GM23338 (cell line): Measurements from ENCODE around the gene PRKD3. TPM values are rescaled to one million over a fixed set of nuclear protein-coding genes. Genes with fewer than 3 reads are reported as not detected.

Source experiments
- ATAC-seq: fragments of 200-7000 bp; cut with Tn5 transposase; 3 replicates; pipeline ENCODE4 v1.9.1; 2020
- DNase-seq: peaks from one replicate; pipeline ENCODE4 v3.0.0-alpha.2; 2015; ENCODE audit warnings: low spot score
- H2AFZ ChIP-seq: fragments of 200-600 bp; sonication (generic); 2 replicates; pipeline ENCODE4 v1.8.0; 2016; ENCODE audit warnings: antibody characterized with exemption, mild to moderate bottlenecking, moderate library complexity
- H3F3A ChIP-seq: fragments of 200-600 bp; sonication (generic); replicated peaks from 2 replicates; pipeline ENCODE4 v1.8.0; 2017; ENCODE audit warnings: antibody characterized with exemption, mixed run types, low read depth
- H3K27ac ChIP-seq: fragments of 200-600 bp; sonication (generic); 2 replicates; pipeline ENCODE4 v1.6.1; 2016; ENCODE audit warnings: low read depth
- H3K27me3 ChIP-seq: fragments of 200-600 bp; sonication (generic); 2 replicates; pipeline ENCODE4 v1.8.0; 2016; ENCODE audit warnings: mild to moderate bottlenecking, mixed run types, moderate library complexity; ENCODE audit not compliant: insufficient read depth
- H3K36me3 ChIP-seq: fragments of 200-600 bp; sonication (generic); 2 replicates; pipeline ENCODE4 v1.8.0; 2016; ENCODE audit warnings: mild to moderate bottlenecking; ENCODE audit not compliant: insufficient read depth
- H3K4me1 ChIP-seq: fragments of 200-600 bp; sonication (generic); 2 replicates; pipeline ENCODE4 v1.8.0; 2016; ENCODE audit warnings: mild to moderate bottlenecking, moderate library complexity; ENCODE audit not compliant: insufficient read depth
- H3K4me2 ChIP-seq: fragments of 200-600 bp; sonication (generic); 2 replicates; pipeline ENCODE4 v1.7.1; 2017; ENCODE audit warnings: mixed run types
- H3K4me3 ChIP-seq: fragments of 200-600 bp; sonication (generic); 2 replicates; pipeline ENCODE4 v1.6.1; 2016; ENCODE audit warnings: mixed run types
- H3K79me2 ChIP-seq: fragments of 200-600 bp; sonication (generic); replicated peaks from 2 replicates; pipeline ENCODE4 v1.8.0; 2017; ENCODE audit warnings: mild to moderate bottlenecking; ENCODE audit not compliant: insufficient read depth
- H3K9me2 ChIP-seq: fragments of 200-600 bp; sonication (generic); 2 replicates; pipeline ENCODE4 v1.8.0; 2017; ENCODE audit not compliant: insufficient read depth
- H4K20me1 ChIP-seq: fragments of 200-600 bp; sonication (generic); replicated peaks from 2 replicates; pipeline ENCODE4 v1.8.0; 2017; ENCODE audit warnings: mild to moderate bottlenecking; ENCODE audit not compliant: insufficient read depth
- H3K27ac Mint-ChIP-seq: 2 replicates; pipeline ENCODE4 v1.8.0; 2020; ENCODE audit warnings: inconsistent platforms, mild to moderate bottlenecking, moderate library complexity, mixed read lengths
- H3K27me3 Mint-ChIP-seq: 3 replicates; pipeline ENCODE4 v1.8.0; 2022; ENCODE audit warnings: low read depth, mild to moderate bottlenecking, moderate library complexity, mixed read lengths, inconsistent platforms; ENCODE audit not compliant: insufficient read depth, poor library complexity
- H3K36me3 Mint-ChIP-seq: 3 replicates; pipeline ENCODE4 v1.8.0; 2021; ENCODE audit warnings: low read depth, mild to moderate bottlenecking, inconsistent platforms, moderate library complexity, mixed read lengths
- H3K4me1 Mint-ChIP-seq: 3 replicates; pipeline ENCODE4 v1.8.0; 2020; ENCODE audit warnings: mild to moderate bottlenecking, inconsistent platforms, mixed read lengths
- H3K4me3 Mint-ChIP-seq: 3 replicates; pipeline ENCODE4 v1.8.0; 2021; ENCODE audit warnings: moderate library complexity, mild to moderate bottlenecking, inconsistent platforms, mixed read lengths
- H3K9me3 Mint-ChIP-seq: 3 replicates; pipeline ENCODE4 v1.8.0; 2020; ENCODE audit warnings: moderate library complexity, mild to moderate bottlenecking, inconsistent platforms, mixed read lengths
- CREB1 ChIP-seq: fragments of 250-450 bp; sonication (Bioruptor Pico); IDR thresholded peaks from 2 replicates; pipeline ENCODE4 v1.5.0; 2020; ENCODE audit warnings: low read depth, mild to moderate bottlenecking, moderate library complexity
- CTCF ChIP-seq, 2 experiments: fragments of 200-600 bp in 1 of 2; sonication (generic) in 1 of 2; conservative IDR thresholded peaks; 2 replicates each; pipeline versions ENCODE4 v1.5.1 to v1.6.1; 2016 to 2017; ENCODE audit warnings: antibody characterized with exemption in 2 of 2, low read depth in 2 of 2, mild to moderate bottlenecking in 2 of 2, moderate library complexity in 1 of 2
- ETS1 ChIP-seq: IDR thresholded peaks from 2 replicates; pipeline ENCODE4 v1.6.1; 2016; ENCODE audit warnings: antibody characterized with exemption
- EZH2 ChIP-seq: fragments of 200-600 bp; sonication (generic); IDR thresholded peaks from one replicate; pipeline ENCODE4 v1.8.0; 2017; ENCODE audit warnings: antibody characterized with exemption, mild to moderate bottlenecking, low read depth; ENCODE audit not compliant: unreplicated experiment
- EZH2phosphoT487 ChIP-seq: fragments of 200-600 bp; sonication (generic); IDR thresholded peaks from one replicate; pipeline ENCODE4 v1.8.1; 2018; ENCODE audit warnings: antibody characterized with exemption; ENCODE audit not compliant: unreplicated experiment
- JUNB ChIP-seq: IDR thresholded peaks from one replicate; pipeline ENCODE4 v1.6.1; 2016; ENCODE audit warnings: antibody characterized with exemption; ENCODE audit not compliant: unreplicated experiment
- NANOG ChIP-seq: IDR thresholded peaks from 2 replicates; pipeline ENCODE4 v1.6.1; 2016; ENCODE audit warnings: antibody characterized with exemption, borderline replicate concordance
- POLR2AphosphoS5 ChIP-seq: IDR thresholded peaks from 2 replicates; pipeline ENCODE4 v1.6.1; 2016; ENCODE audit warnings: antibody characterized with exemption, low read depth
- REST ChIP-seq: IDR thresholded peaks from one replicate; pipeline ENCODE4 v1.6.1; 2018; ENCODE audit warnings: antibody characterized with exemption; ENCODE audit not compliant: unreplicated experiment
- STAT1 ChIP-seq: IDR thresholded peaks from one replicate; pipeline ENCODE4 v1.6.1; 2016; ENCODE audit warnings: antibody characterized with exemption; ENCODE audit not compliant: unreplicated experiment
- ZNF114 ChIP-seq: fragments of 250-450 bp; sonication (Bioruptor Pico); IDR thresholded peaks from 2 replicates; pipeline ENCODE4 v1.5.0; 2020; ENCODE audit warnings: mild to moderate bottlenecking, moderate library complexity
- ZNF331 ChIP-seq: fragments of 250-450 bp; sonication (Bioruptor Pico); IDR thresholded peaks from 2 replicates; pipeline ENCODE4 v1.5.0; 2020; ENCODE audit warnings: low read depth, mild to moderate bottlenecking, moderate library complexity
- ZNF462 ChIP-seq: fragments of 250-450 bp; sonication (Bioruptor Pico); IDR thresholded peaks from 2 replicates; pipeline ENCODE4 v1.5.0; 2020; ENCODE audit warnings: mild to moderate bottlenecking, moderate library complexity
- polyA plus RNA-seq: library from polyadenylated mRNA; unstranded; fragments of >200 nt; fragmentation: Nextera tagmentation; extraction: Ambion mirVana; gene quantifications from 2 replicates; pipeline ENCODE4 v1.2.1, GENCODE V29; 2016
- total RNA-seq: library from RNA; depleted of rRNA; stranded (reverse); fragments of >200 nt; shearing (Covaris generic); gene quantifications from 2 replicates; pipeline ENCODE4 v1.2.3, GENCODE V29; 2014

The PRKD3 gene
- total and polyA plus RNA-seq, 2 experiments from 2014 or later, result 59.7 to 77.0 TPM

- no peak overlapping the region for H3K4me3 Mint-ChIP-seq
- peaks cover 46% of the 10 kb centered on the region for H3K4me1 ChIP-seq
- no peaks in the 10 kb centered on the region for H3K9me3 Mint-ChIP-seq
- H3K27me3 Mint-ChIP-seq, result peaks cover 5% of the 10 kb centered on the region
- H3K79me2 ChIP-seq, result no peaks in the 10 kb centered on the region
- peaks cover 10% of the 10 kb centered on the region for H3K27me3 ChIP-seq
- no peaks in the 10 kb centered on the region for H3K9me2 ChIP-seq
- H2AFZ ChIP-seq, result no peak overlapping the region
- no peak overlapping the region for H3K4me3 ChIP-seq
- no peak overlapping the region for H3K27ac Mint-ChIP-seq
- DNase-seq (no peak), ATAC-seq (no peak)
- no peaks in the 10 kb centered on the region for H3K36me3 ChIP-seq
- H3K36me3 Mint-ChIP-seq, result no peaks in the 10 kb centered on the region
- H4K20me1 ChIP-seq, result no peaks in the 10 kb centered on the region
- H3K4me1 Mint-ChIP-seq, result peaks cover 38% of the 10 kb centered on the region
- H3F3A ChIP-seq, result peaks cover 6% of the 10 kb centered on the region; the same call in 1 of the 2 replicates
- peak overlapping the region; percentile 57 for H3K4me2 ChIP-seq
- no peak overlapping the region for H3K27ac ChIP-seq
- TF ChIP-seq POLR2AphosphoS5 (no peak), EZH2phosphoT487 (no peak), ZNF462 (CRISPR knock-in tag) (no peak), STAT1 (no peak), ZNF114 (CRISPR knock-in tag) (no peak), EZH2 (no peak), CTCF (conservative IDR thresholded peaks at IDR 0.05; ENCODE audit: low read depth in 2 of 2) (no peak), ZNF331 (no peak), JUNB (no peak), NANOG (no peak), ETS1 (no peak), CREB1 (no peak), REST (no peak)
Measured at GRCh38 chr2:37348155-37348554, 23.5 kb upstream of the PRKD3 start.
